ENCODE results near the gene NDUFB8.
"Not testable (repeated sequence)": the region's sequence is repeated elsewhere in the genome, so short reads cannot be mapped to it uniquely, and the experiment has no call there.

The NDUFB8 gene

DNA sequence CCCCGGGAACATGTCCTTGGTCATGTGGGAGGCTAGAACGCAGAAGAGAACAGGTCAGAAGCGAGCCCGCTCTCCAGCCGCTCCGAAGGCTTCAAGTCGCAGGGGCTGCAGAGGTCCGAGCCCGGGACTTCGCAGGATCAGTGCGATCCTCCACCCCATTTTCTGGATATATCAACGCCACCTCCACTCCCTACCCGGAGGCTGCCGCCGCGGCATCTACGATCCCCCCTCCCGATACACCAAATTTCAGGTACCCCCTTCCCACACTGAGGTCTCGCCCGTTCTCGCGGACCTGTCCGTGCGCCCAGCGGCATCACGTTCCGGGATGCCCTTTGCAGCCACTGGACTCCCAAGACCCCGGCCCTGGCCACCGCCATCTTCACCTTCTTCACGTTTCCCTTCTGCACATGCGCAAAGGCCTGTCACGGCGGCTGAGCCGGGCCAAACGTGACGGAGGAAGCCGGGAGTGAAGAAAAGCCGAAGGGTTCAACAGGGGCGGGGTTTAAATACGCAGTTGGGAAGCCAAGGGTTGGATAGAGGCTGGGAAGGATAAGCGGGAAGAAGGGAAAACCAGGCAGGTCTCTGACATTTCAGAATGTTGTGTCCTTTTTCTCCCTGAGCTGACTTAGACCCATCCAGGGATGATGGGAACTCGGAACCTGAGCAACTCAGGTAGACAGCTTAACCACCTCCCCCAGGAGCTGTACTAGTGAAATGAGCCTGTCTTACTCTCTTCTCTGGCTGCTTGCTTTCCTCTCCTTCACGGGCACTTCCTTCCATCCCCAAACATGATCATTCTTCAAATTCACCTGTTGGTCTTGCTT is at the start of gene NDUFB8:
NDUFB8 (minus strand) TSS at position 397 of the 824 bp plus-strand sequence; CDS start at position 377, 20 bp downstream.
- DNase-seq (ENCODE audit: low read depth): peak; percentile 51

GRCh38 chr10:100576282-100576635 is 46.6 kb upstream of the NDUFB8 start:
- no peak for DNase-seq (ENCODE audit: low read depth)

DNA sequence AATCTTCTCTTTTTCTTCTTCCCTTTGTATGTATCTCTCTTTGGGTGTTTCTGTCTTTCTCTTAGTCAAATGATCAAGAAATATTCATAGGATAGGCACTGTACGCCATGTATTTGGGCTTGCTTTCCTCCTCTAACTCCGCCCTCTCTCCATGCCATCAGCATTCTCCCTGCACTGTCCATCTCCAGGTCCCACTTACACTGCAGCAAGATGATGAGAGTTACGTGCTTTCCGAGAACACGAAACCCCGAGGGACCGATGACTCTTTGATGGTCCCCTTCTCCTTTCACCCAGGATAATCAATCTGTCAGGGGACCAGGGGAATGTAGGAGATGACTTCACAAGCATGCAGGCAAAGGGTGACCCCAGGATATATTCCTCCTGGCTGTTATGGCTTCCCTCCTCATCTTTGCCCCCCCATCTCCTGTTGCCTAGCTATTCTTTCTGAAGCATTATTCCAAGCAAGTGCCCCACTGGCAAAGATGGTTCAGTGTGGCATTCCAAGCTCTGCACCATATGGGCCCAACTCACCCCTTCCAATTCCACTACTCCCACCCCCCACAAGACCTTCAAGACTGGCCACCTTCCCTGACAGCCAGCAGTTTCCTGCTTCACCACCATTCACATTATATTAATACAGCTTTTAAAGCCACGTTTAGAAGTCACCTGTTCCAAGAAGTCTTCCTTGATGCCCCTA is 46.1 kb upstream of the NDUFB8 start:
- DNase-seq (ENCODE audit: low read depth): no peak

GRCh38 chr10:100575146-100575545 is 45.5 kb upstream of the NDUFB8 start:
- DNase-seq (ENCODE audit: low read depth): not testable (repeated sequence)

GRCh38 chr10:100571084-100571856 is 41.6 kb upstream of the NDUFB8 start:
- no peak for DNase-seq (ENCODE audit: low read depth)

- no peak for DNase-seq (ENCODE audit: low read depth)
Observed at GRCh38 chr10:100570506-100570905, 40.8 kb upstream of the NDUFB8 start.

DNA sequence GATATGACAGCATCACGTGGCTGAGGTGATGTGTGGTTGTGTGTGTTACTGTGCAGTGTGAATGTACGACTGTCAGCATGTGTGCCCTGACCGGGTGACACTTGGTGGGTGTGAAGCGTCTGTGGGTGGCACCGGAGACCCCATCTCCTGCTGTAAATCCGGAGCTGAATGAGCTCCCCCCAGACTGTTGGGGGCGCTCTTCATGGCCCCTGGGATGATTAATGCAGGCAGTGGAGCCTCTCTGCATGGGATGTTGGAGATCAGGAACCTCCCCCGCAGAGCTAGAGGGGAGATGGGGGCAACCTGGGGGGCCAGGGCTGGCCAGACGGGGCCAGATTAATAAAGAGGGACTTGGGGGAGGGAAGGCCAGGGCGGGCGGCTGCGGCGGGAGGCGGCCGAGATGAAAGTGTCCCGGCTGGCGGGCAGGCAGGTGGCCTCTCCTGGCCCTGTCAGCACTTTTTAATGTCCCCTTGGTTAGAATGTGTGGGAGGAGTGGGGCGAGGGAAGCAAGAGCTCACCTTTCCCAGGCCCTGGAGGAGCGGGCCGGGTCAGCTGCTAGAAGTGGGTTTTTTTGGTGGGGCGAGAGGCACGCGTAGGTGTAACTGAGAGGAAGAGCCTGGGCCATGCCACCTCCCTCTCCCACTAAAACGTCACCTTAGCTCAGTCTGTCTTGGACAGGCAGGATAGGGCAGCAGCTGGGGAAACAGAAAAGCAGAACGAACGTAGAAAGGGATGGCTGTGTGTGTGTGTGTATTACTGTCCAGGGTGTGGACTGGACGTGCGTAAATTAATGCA is 40.2 kb upstream of the NDUFB8 start:
- DNase-seq (ENCODE audit: low read depth): no peak

GRCh38 chr10:100568912-100569311 is 39.2 kb upstream of the NDUFB8 start:
- DNase-seq (ENCODE audit: low read depth): no peak

GRCh38 chr10:100567826-100568225 is 38.2 kb upstream of the NDUFB8 start:
- no peak for DNase-seq (ENCODE audit: low read depth)

DNA sequence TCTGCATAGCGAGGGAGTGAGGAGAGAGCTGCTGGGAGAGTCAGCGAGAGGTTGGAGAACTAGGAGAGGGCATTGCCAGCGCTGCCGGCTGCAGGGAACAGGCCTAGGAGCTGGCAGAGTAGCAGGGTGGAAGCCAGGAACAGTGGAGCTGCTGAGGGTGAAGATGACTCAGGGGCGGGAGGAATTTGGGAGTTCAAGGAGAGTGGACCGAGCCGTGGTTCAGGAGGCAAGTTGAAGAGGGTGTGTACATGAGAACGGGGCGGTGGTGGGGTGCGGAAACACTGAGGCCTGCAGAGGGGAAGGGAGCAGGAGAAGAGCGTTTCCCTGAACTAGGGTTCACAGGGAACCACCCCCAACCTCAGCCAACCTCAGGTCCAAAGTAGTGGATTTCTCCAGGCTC is 37.6 kb upstream of the NDUFB8 start:
- no peak for DNase-seq (ENCODE audit: low read depth)

- DNase-seq (ENCODE audit: low read depth): no peak
Observed at GRCh38 chr10:100566561-100566960, 36.9 kb upstream of the NDUFB8 start.

- no peak for DNase-seq (ENCODE audit: low read depth)
Observed at GRCh38 chr10:100565206-100565985, 35.7 kb upstream of the NDUFB8 start.

DNA sequence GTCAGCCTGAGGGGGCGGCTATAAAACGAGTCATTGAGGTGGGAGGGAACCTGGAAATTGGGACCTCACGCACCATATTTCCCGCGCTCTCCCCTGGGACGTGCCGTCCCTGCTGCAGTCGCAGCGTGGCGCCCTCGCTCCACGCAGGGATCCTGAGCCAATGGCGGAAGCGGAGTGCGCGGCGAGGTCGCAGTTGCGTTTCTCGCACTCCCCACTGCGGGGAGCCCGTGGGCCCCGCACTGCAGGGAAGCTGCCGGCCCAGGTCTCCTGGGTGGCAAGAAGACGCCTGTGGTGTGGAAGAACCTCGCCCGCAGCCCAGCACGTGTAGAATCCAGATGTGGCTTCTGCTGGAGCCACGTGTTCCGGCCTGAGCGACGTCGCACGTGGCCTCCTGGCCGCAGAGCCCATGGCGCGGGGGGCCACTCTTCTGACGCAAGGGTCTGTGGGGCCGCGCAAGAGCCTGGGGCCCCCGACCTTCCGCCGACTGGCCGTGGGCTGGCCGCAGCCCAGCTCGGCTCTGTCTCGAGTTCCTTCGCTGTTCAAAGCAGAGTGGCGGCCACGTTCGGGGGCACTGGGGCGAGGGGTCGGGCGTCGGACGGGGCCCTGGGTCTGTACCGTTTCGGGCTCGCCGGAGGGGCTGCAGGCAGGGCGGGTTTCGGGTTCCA is 32.5 kb upstream of the NDUFB8 start:
- DNase-seq (ENCODE audit: low read depth): peak; percentile 13

DNA sequence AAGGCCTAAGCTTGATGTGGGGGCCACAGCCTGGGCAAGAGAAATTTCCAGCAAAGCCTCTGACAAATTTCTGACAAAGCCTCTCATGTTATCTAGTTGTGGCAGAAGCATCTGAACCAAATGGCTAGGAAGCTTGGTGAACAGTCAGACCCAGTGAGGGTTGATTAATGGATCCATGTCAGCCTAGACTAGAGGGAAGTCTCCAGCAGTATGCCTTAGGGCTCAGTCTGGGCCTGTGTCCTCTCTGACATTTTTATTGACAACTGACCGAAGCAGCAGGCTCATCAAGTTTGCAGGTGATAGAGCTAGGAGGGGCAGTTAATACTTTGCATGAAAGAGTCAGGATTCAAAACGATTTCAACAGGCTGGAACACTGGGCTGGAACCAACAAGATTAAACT is 31.3 kb upstream of the NDUFB8 start:
- no peak for DNase-seq (ENCODE audit: low read depth)

GRCh38 chr10:100560248-100560647 is 30.6 kb upstream of the NDUFB8 start:
- no peak for DNase-seq (ENCODE audit: low read depth)

DNA sequence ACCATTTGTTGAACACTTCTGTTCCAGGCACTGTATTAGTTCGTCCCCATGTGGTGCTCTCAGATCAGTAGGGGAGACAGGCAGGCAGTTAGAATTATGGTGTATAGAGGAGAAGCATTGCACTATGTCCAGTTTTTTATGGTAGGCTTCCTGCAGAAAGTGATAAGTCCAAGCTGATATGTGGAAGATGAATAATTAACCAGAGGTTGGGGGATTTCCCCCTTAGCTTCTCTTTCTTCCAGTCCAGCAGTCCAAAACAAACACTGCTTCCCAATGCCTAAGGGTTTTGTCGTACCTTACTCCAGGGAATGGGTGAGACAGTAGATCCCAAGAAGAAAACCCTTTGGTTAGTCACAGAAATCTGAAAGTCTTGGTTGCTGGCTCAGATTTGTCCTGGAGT is 25.2 kb upstream of the NDUFB8 start:
- DNase-seq (ENCODE audit: low read depth): no peak

DNA sequence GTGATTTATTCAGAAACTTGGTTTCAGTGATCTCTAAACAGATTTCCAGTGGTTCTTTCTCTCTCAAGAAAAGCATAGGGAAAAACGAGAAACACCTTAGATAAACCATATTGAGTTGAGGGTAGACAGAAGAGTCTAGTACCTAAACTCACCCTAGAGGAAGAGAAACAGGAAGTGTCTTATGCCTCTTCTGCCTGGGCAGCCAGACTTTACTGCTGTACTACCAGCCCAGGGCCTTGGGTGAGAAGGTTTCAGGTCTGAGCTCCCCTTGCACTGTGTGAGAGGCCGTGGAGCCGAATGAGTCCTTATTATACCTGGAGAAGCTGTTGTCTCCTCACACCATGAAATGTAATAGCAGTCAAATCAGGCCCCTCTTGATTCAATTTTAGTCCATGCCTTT is 24.3 kb upstream of the NDUFB8 start:
- DNase-seq (ENCODE audit: low read depth): no peak

- DNase-seq (ENCODE audit: low read depth): no peak
Observed at GRCh38 chr10:100551738-100552137, 22.1 kb upstream of the NDUFB8 start.

- DNase-seq (ENCODE audit: low read depth): no peak
Observed at GRCh38 chr10:100551196-100551595, 21.5 kb upstream of the NDUFB8 start.

- no peak for DNase-seq (ENCODE audit: low read depth)
Observed at GRCh38 chr10:100544950-100545349, 15.3 kb upstream of the NDUFB8 start.

GRCh38 chr10:100537475-100537874 is 7.8 kb upstream of the NDUFB8 start:
- no peak for DNase-seq (ENCODE audit: low read depth)
